HepG2 (cell line): ENCODE data around the gene PLXDC2. TPM values are rescaled to one million over a fixed set of nuclear protein-coding genes. Genes with fewer than 3 reads are reported as not detected.

Source experiments
- ATAC-seq: fragments of 200-7000 bp; cut with Tn5 transposase; 3 replicates; pipeline ENCODE4 v1.9.1; 2020; ENCODE audit warnings: mild to moderate bottlenecking, moderate library complexity
- BruUV-seq: library from RNA; stranded (reverse); fragments of 400-500 nt; replicated peaks from 2 replicates; lab custom pipeline; 2021; lab: Mats Ljungman, UMichigan
- CTCF ChIA-PET: fragments of 300-600 bp; formaldehyde crosslinking; extraction: SDS; loops from one replicate; lab custom pipeline; 2021; ENCODE audit warnings: low total read pairs, inconsistent platforms, low intra/inter-chr PET ratio; lab: Yijun Ruan, JAX
- POLR2A ChIA-PET: fragments of 350-600 bp; sonication (Branson Sonifier 250); formaldehyde crosslinking; loops from one replicate; lab custom pipeline; 2020; ENCODE audit warnings: antibody characterized with exemption, inconsistent platforms; lab: Yijun Ruan, JAX
- DNase-seq: peaks from one replicate; pipeline ENCODE4 v3.0.0-alpha.2; 2015; ENCODE audit warnings: low spot score
- FAIRE-seq: peaks from 3 replicates; lab custom pipeline; 2011; peaks lifted over from hg19 to GRCh38; lab: Jason Lieb, UNC
- H2AFZ ChIP-seq: one replicate; pipeline ENCODE4 v1.6.1; 2011; ENCODE audit warnings: low read length, inconsistent platforms
- H3K27ac ChIP-seq: fragments of 300-600 bp; 3 replicates; pipeline ENCODE4 v1.8.0; 2011; ENCODE audit warnings: mixed run types, mild to moderate bottlenecking, mixed read lengths, low read length, inconsistent platforms; ENCODE audit not compliant: insufficient read depth; ENCODE audit errors: extremely low read length
- H3K27me3 ChIP-seq, 2 experiments: fragments of 200-600 bp in 1 of 2; 2 replicates in 1 of 2; 3 replicates in 1 of 2; pipeline versions ENCODE4 v1.6.0 to v1.8.0; 2011; ENCODE audit warnings: low read length in 2 of 2, mild to moderate bottlenecking in 2 of 2, moderate library complexity in 2 of 2, inconsistent platforms in 1 of 2; ENCODE audit not compliant: insufficient read depth in 2 of 2, control insufficient read depth in 1 of 2
- H3K36me3 ChIP-seq, 2 experiments: fragments of 200-600 bp in 1 of 2; replicated peaks in 1 of 2; 2 replicates in 1 of 2; 3 replicates in 1 of 2; pipeline versions ENCODE4 v1.5.1 to v1.8.0; 2011; ENCODE audit warnings: low read length in 2 of 2, inconsistent platforms in 1 of 2; ENCODE audit not compliant: insufficient read depth in 2 of 2, control insufficient read depth in 1 of 2
- H3K4me1 ChIP-seq: 2 replicates; pipeline ENCODE4 v1.5.1; 2012; ENCODE audit warnings: low read length, inconsistent platforms; ENCODE audit not compliant: insufficient read depth
- H3K4me2 ChIP-seq: 2 replicates; pipeline ENCODE4 v1.6.0; 2011; ENCODE audit warnings: low read depth, low read length, inconsistent platforms
- H3K4me3 ChIP-seq, 3 experiments: fragments of 200-600 bp in 1 of 3; sonication (generic), shearing (Covaris generic) in 1 of 3; replicated peaks in 1 of 3; 2 replicates each; pipeline ENCODE4 v1.5.1; 2011 to 2016; ENCODE audit warnings: low read length in 3 of 3, inconsistent platforms in 2 of 3, low read depth in 2 of 3, mild to moderate bottlenecking in 2 of 3, control low read depth in 1 of 3, mixed read lengths in 1 of 3; ENCODE audit not compliant: insufficient read depth in 1 of 3
- H3K79me2 ChIP-seq: one replicate; pipeline ENCODE4 v1.6.1; 2011; ENCODE audit warnings: low read length, inconsistent platforms; ENCODE audit not compliant: insufficient read depth
- H3K9ac ChIP-seq: 2 replicates; pipeline ENCODE4 v1.6.0; 2011; ENCODE audit warnings: mild to moderate bottlenecking, low read depth, low read length, inconsistent platforms; ENCODE audit not compliant: insufficient read depth
- H3K9me3 ChIP-seq: 2 replicates; pipeline ENCODE4 v1.5.1; 2012; ENCODE audit warnings: mild to moderate bottlenecking, low read length
- H4K20me1 ChIP-seq: 2 replicates; pipeline ENCODE4 v1.6.0; 2011; ENCODE audit warnings: inconsistent platforms, mild to moderate bottlenecking, low read length, moderate library complexity; ENCODE audit not compliant: insufficient read depth
- ATF2 ChIP-seq: sonication (generic); formaldehyde crosslinking; IDR thresholded peaks from 2 replicates; pipeline ENCODE4 v1.4.0; 2020; ENCODE audit warnings: missing genetic modification reagents
- ATF5 ChIP-seq: sonication (generic); formaldehyde crosslinking; IDR thresholded peaks from 2 replicates; pipeline ENCODE4 v1.4.0; 2020; ENCODE audit warnings: mild to moderate bottlenecking, low read depth, missing genetic modification reagents
- HES4 ChIP-seq: sonication (generic); formaldehyde crosslinking; IDR thresholded peaks from 2 replicates; pipeline ENCODE4 v1.9.0; 2021; ENCODE audit warnings: mild to moderate bottlenecking, missing genetic modification reagents, borderline replicate concordance
- MNT ChIP-seq: fragments of 450-650 bp; IDR thresholded peaks from 2 replicates; pipeline ENCODE4 v1.6.1; 2016
- PRMT3 ChIP-seq: sonication (generic); formaldehyde crosslinking; IDR thresholded peaks from 2 replicates; pipeline ENCODE4 v1.8.1; 2022; ENCODE audit warnings: low read depth, mild to moderate bottlenecking, moderate library complexity, missing genetic modification reagents, borderline replicate concordance
- ZNF512 ChIP-seq: sonication (generic); formaldehyde crosslinking; IDR thresholded peaks from 2 replicates; pipeline ENCODE4 v1.4.0; 2020; ENCODE audit warnings: mild to moderate bottlenecking, missing genetic modification reagents
- ZSCAN22 ChIP-seq: sonication (generic); formaldehyde crosslinking; IDR thresholded peaks from 2 replicates; pipeline ENCODE4 v1.4.0; 2020; ENCODE audit warnings: mild to moderate bottlenecking, missing genetic modification reagents
- WGBS: methylation state at CpG from one replicate; pipeline ENCODE4 v1.1.6; 2017; ENCODE audit warnings: low lambda C conversion rate; 5-methylcytosine and 5-hydroxymethylcytosine counted together
- in situ Hi-C: cut with HindIII; loops from 2 replicates; pipeline ENCODE4 v1.10.0; 2017; ENCODE audit warnings: low pct_unique_long_range_greater_than_20kb; ENCODE audit not compliant: extremely low pct_ligation_motif_present
- intact Hi-C: fragments of 100-400 bp; cut with micrococcal nuclease; formaldehyde crosslinking; loops from one replicate; pipeline ENCODE4 v1.10.0; 2022; ENCODE audit not compliant: unreplicated experiment
- polyA plus RNA-seq, 8 experiments: library from polyadenylated mRNA; depleted of rRNA in 3 of 8; stranded (reverse) in 7 of 8; unstranded in 1 of 8; fragments of >200 nt; fragmentation: Illumina TruSeq in 4 of 8; extraction: Trizol in 4 of 8; gene quantifications; 2 replicates each; pipeline versions ENCODE4 v1.2.1 to v1.2.3, GENCODE V29; 2011 to 2016; ENCODE audit warnings: low read depth in 4 of 8, missing spikeins in 1 of 8, mixed read lengths in 1 of 8; ENCODE audit not compliant: insufficient read depth in 1 of 8
- total RNA-seq, 5 experiments: library from RNA; depleted of rRNA; stranded (reverse); fragments of >200 nt; fragmentation: Illumina TruSeq; extraction: Trizol; gene quantifications; 2 replicates each; pipeline ENCODE4 v1.2.3, GENCODE V29; 2016; ENCODE audit warnings: low read depth in 1 of 5

The PLXDC2 gene
- total and polyA plus RNA-seq, 2 of the 13 experiments (the other 11 are each of a cell fraction or from before 2014, with no cell fraction given), result 2.1 to 2.4 TPM

- WGBS, result 35% methylated on average over 5 of the region's 5 CpGs
- H3K79me2 ChIP-seq, result no peaks in the 10 kb centered on the region
- DNase-seq (no peak), ATAC-seq (no peak), FAIRE-seq (no peak)
- in situ Hi-C loops, result no loop called here
- no peak overlapping the region for H2AFZ ChIP-seq
- intact Hi-C loops, result no loop called here
- no peaks in the 10 kb centered on the region for H3K27me3 ChIP-seq
- no peaks in the 10 kb centered on the region for H3K4me1 ChIP-seq
- CTCF ChIA-PET, result no interaction called here
- POLR2A ChIA-PET, result no interaction called here
- H3K36me3 ChIP-seq, result no peaks in the 10 kb centered on the region
- no peak overlapping the region for H3K27ac ChIP-seq
- H3K4me2 ChIP-seq, result no peak overlapping the region
- H4K20me1 ChIP-seq, result no peaks in the 10 kb centered on the region
- H3K4me3 ChIP-seq, result no peak overlapping the region
- no TSS peak for BruUV-seq
- H3K9ac ChIP-seq, result no peak overlapping the region
- H3K9me3 ChIP-seq, result no peaks in the 10 kb centered on the region
- no peak for TF ChIP-seq ZNF512 (CRISPR knock-in tag)
- no peak for TF ChIP-seq ATF5 (CRISPR knock-in tag)
- TF ChIP-seq PRMT3 (CRISPR knock-in tag), result no peak
- peak; percentile 49; the same call in 1 of the 2 replicates for TF ChIP-seq MNT
- no peak for TF ChIP-seq HES4 (CRISPR knock-in tag)
- no peak for TF ChIP-seq ATF2 (CRISPR knock-in tag)
- TF ChIP-seq ZSCAN22 (CRISPR knock-in tag), result no peak
Observed at GRCh38 chr10:19906108-19906791, 90.0 kb downstream of the PLXDC2 start.
